GM21390 (cell line): ENCODE results near the gene KSR2.

ENCODE experiments used
- ATAC-seq: cut with Tn5 transposase; IDR thresholded peaks from one replicate; pipeline ENCODE4 v1.9.1; 2021; ENCODE audit not compliant: unreplicated experiment

The KSR2 gene

GRCh38 chr12:117699575-117699974 is 269.2 kb downstream of the KSR2 start:
- no peak for ATAC-seq

GRCh38 chr12:117699118-117699517 is 269.7 kb downstream of the KSR2 start:
- no peak for ATAC-seq

GRCh38 chr12:117695956-117696355 is 272.8 kb downstream of the KSR2 start:
- no peak for ATAC-seq

GRCh38 chr12:117692512-117692911 is 276.3 kb downstream of the KSR2 start:
- no peak for ATAC-seq

- ATAC-seq = no peak
These were observed 278.9 kb downstream of the KSR2 start for GRCh38 chr12:117689857-117690256.

- no peak for ATAC-seq
These were observed 280.3 kb downstream of the KSR2 start for GRCh38 chr12:117688446-117688845.

- no peak for ATAC-seq
These were observed 281.8 kb downstream of the KSR2 start for GRCh38 chr12:117686911-117687377.

- no peak for ATAC-seq
These were observed 282.6 kb downstream of the KSR2 start for GRCh38 chr12:117686210-117686609.

GRCh38 chr12:117685110-117685926 is 283.5 kb downstream of the KSR2 start:
- ATAC-seq = no peak

GRCh38 chr12:117684471-117684870 is 284.3 kb downstream of the KSR2 start:
- no peak for ATAC-seq

- no peak for ATAC-seq
These were observed 288.5 kb downstream of the KSR2 start for GRCh38 chr12:117680312-117680711.

- no peak for ATAC-seq
These were observed 289.0 kb downstream of the KSR2 start for GRCh38 chr12:117679776-117680175.

GRCh38 chr12:117674763-117675162 is 294.0 kb downstream of the KSR2 start:
- no peak for ATAC-seq

- ATAC-seq = no peak
These were observed 294.5 kb downstream of the KSR2 start for GRCh38 chr12:117674313-117674712.

GRCh38 chr12:117671734-117672133 is 297.1 kb downstream of the KSR2 start:
- no peak for ATAC-seq

- no peak for ATAC-seq
These were observed 304.6 kb downstream of the KSR2 start for GRCh38 chr12:117664169-117664568.

- ATAC-seq = no peak
These were observed 306.0 kb downstream of the KSR2 start for GRCh38 chr12:117662620-117663395.

- ATAC-seq = no peak
These were observed 306.6 kb downstream of the KSR2 start for GRCh38 chr12:117662220-117662619.

- ATAC-seq = no peak
These were observed 307.3 kb downstream of the KSR2 start for GRCh38 chr12:117661471-117661870.

- ATAC-seq = no peak
These were observed 307.9 kb downstream of the KSR2 start for GRCh38 chr12:117660896-117661295.

- no peak for ATAC-seq
These were observed 310.6 kb downstream of the KSR2 start for GRCh38 chr12:117658226-117658625.

- ATAC-seq = no peak
These were observed 319.0 kb downstream of the KSR2 start for GRCh38 chr12:117649796-117650195.
